SH-SY5Y (cell line): Measurements from ENCODE around the gene MACROD2.

ENCODE experiments used
- GATA2 ChIP-seq: IDR thresholded peaks from 2 replicates; pipeline ENCODE4 v1.6.1; 2011; ENCODE audit warnings: mild to moderate bottlenecking, low read depth, low read length
- GATA3 ChIP-seq: IDR thresholded peaks from 2 replicates; pipeline ENCODE4 v1.6.1; 2011; ENCODE audit warnings: low read depth, mild to moderate bottlenecking, low read length, moderate library complexity

DNA sequence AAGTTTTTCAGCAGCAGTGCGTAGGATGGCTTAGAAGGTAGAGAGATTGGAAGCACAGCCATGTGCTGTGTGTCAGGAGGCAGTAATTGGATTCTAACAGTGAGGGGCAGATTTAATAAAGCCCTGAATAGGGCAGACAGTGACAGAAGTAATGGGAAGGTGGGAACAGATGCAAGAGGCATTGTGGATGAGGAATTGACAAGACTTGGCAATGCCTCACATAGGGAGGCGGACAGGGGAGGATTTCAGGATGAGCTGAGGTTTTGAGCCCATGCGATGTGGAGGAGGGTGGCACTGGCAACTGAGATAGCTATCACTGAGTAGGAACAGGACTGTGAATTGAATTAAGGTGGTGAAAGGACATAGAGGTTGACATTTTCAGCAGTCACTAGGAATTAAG is 604.3 kb downstream of the MACROD2 start:
- TF ChIP-seq GATA2 (peak; percentile 97), GATA3 (peak; percentile 85)
